Measurements from ENCODE around the gene BEST4. TPM values are rescaled to one million over a fixed set of nuclear protein-coding genes. Genes with fewer than 3 reads are reported as not detected.

The BEST4 gene
- total and polyA plus RNA-seq, 2 of the 8 experiments (the other 6 are each of a cell fraction or from before 2014, with no cell fraction given): 0.76 to 1.4 TPM

DNA sequence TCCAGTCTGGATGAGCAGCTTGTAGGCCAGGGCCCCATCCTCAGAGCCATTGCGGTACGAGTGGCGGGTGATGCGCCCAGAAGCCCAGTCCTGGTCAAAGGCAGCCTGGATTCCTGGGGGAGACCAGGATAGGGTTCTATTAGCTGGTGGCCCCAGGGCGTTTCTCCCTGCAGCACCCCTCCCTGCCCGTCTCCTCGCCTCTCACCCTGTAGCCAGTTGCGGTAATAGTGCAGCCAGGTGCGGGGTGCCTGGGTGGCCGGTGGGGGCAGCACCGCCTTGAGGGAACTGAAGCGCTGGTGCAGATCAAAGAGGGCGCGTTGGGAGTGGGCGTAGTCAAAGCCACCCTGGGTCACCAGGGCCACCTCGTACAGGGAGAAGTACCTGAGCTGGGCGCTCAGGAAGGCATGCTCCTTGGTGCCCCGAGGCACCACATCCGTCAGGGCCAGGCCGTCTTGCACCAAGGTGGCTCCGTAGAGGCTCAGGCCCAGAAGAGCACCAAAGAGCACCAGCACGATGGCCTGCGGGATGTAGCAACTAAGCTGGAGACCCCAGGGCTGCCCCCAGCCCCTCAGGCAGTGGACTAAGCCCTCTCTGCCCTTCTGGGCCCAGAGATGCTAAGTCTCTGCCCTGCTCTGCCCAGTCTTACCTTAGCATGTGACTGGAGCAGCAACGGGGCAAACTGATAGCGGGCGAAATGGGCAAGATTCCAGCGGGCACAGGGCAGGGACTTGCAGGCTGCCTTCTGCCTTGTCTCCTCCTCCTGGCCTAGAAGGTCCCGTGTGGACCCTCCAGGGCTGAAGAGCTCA lies 39.4 kb upstream of the BEST4 start:
- ChIA-PET CTCF (ENCODE audit: partially characterized antibody) (interaction anchor here (0.6 to 5.9 kb wide), 21 partner anchors 8 to 185 kb away, joined by 3 to 36 read pairs (median 5); partner anchors contain the start of genes BEST4, BTBD19, DYNLT4 and HECTD3), POLR2A (ENCODE audit: partially characterized antibody) (interaction anchor here (0.8 to 16.6 kb wide), 11 partner anchors 7 to 513 kb away, joined by 3 to 547 read pairs (median 4); partner anchors contain the start of genes BTBD19, DYNLT4, HPDL and MUTYH)
- H3K79me2 ChIP-seq (ENCODE audit: control insufficient read depth in 1 of 2, insufficient read depth in 2 of 2, low read length in 2 of 2): no peaks in the 10 kb centered on the region
- no peak overlapping the region for H3K27ac ChIP-seq (ENCODE audit: low read depth, low read length)
- H3K18ac ChIP-seq (ENCODE audit: extremely low read depth, low read length): no peak overlapping the region
- H4K91ac ChIP-seq (replicated peaks; ENCODE audit: insufficient read length, low read length): peak overlapping the region; percentile 65
- no peak overlapping the region for H2BK120ac ChIP-seq (replicated peaks; ENCODE audit: low read depth, low read length)
- H3K23me2 ChIP-seq (ENCODE audit: low read depth, low read length): no peaks in the 10 kb centered on the region
- peak overlapping the region; percentile 26; the same call in 1 of the 2 replicates for H2AK5ac ChIP-seq (ENCODE audit: low read depth, low read length)
- H4K5ac ChIP-seq (ENCODE audit: insufficient read length, low read depth, low read length): no peak overlapping the region
- no peak overlapping the region for H2AFZ ChIP-seq (ENCODE audit: low read length)
- H3K4me1 ChIP-seq (replicated peaks in 1 of 4; ENCODE audit: control insufficient read depth in 3 of 4, insufficient read depth in 4 of 4, low read length in 3 of 4): peaks cover 0 to 12% (median 4%) of the 10 kb centered on the region in 4 experiments; a peak in 6 of 7 replicates
- no peaks in the 10 kb centered on the region for H3K27me3 ChIP-seq (replicated peaks in 1 of 4; ENCODE audit: control insufficient read depth in 3 of 4, extremely low read depth in 1 of 4, insufficient read depth in 3 of 4, low read length in 3 of 4)
- WGBS, 2 experiments (ENCODE audit: extremely low coverage in 1 of 2, insufficient coverage in 1 of 2, insufficient read length in 1 of 2, insufficient replicate concordance in 2 of 2, low coverage in 1 of 2, low lambda C conversion rate in 2 of 2, missing lambda C conversion rate in 1 of 2): 88% methylated on average over 27 of the region's 28 CpGs; no CpG with 5 or more reads in 1 of the 2 experiments
- H2BK5ac ChIP-seq (ENCODE audit: low read depth, low read length): 0 out of 2 replicates have a peak overlapping the region, but pooled peaks have one; percentile 44
- peak overlapping the region; percentile 78 for H3K4ac ChIP-seq (replicated peaks; ENCODE audit: insufficient read length, low read depth, low read length)
- H3K4me3 ChIP-seq (ENCODE audit: extremely low read depth in 1 of 4, insufficient read depth in 2 of 4, low read depth in 3 of 4, low read length in 4 of 4): no peak overlapping the region
- H3K23ac ChIP-seq (ENCODE audit: insufficient read length): no peak overlapping the region
- no peak overlapping the region for H3K9ac ChIP-seq (replicated peaks in 1 of 4; ENCODE audit: extremely low read depth in 1 of 4, low read depth in 3 of 4, low read length in 3 of 4)
- H3K14ac ChIP-seq (ENCODE audit: insufficient read length): no peak overlapping the region
- no peak overlapping the region; the same call in 1 of the 2 replicates for H2BK20ac ChIP-seq (ENCODE audit: low read length)
- peak overlapping the region; percentile 68; the same call in 1 of the 2 replicates for H4K8ac ChIP-seq (ENCODE audit: extremely low read depth, insufficient read depth, low read length)
- no peak overlapping the region for H3K56ac ChIP-seq (replicated peaks; ENCODE audit: insufficient read length, low read depth, low read length)
- no peaks in the 10 kb centered on the region for H3K36me3 ChIP-seq (ENCODE audit: control insufficient read depth in 2 of 4, insufficient read depth in 4 of 4, low read length in 3 of 4)
- H3K4me2 ChIP-seq (ENCODE audit: insufficient read depth in 1 of 2, low read depth in 2 of 2, low read length in 2 of 2): no peak overlapping the region
- H2BK15ac ChIP-seq (ENCODE audit: low read length): peak overlapping the region; percentile 18; the same call in 1 of the 2 replicates
- H3K9me3 ChIP-seq (ENCODE audit: insufficient read depth in 2 of 2, low read depth in 1 of 2, low read length in 1 of 2): no peaks in the 10 kb centered on the region
- no peaks in the 10 kb centered on the region for H3K79me1 ChIP-seq (ENCODE audit: low read depth, low read length)
- no peak for FAIRE-seq
- H2BK12ac ChIP-seq (ENCODE audit: low read depth, low read length): peak overlapping the region; percentile 12; the same call in 1 of the 2 replicates
- peak in 1 of 2 experiments; percentile 71 for DNase-seq (ENCODE audit: low read depth in 1 of 2, low spot score in 2 of 2)
- no peaks in the 10 kb centered on the region for H4K20me1 ChIP-seq (replicated peaks in 1 of 2; ENCODE audit: control insufficient read depth in 1 of 2, insufficient read depth in 2 of 2, low read length in 2 of 2)
- TF ChIP-seq KDM5A (IDR thresholded peaks at IDR 0.05; ENCODE audit: low read length): no peak
- TF ChIP-seq RAD21 (IDR thresholded peaks at IDR 0.05 in 1 of 2, conservative IDR thresholded peaks at IDR 0.05 in 1 of 2; ENCODE audit: low read depth in 2 of 2, low read length in 2 of 2): peak; percentile 21 to 38; a peak in 2 of 4 replicates
- TF ChIP-seq CHD1 (IDR thresholded peaks at IDR 0.05; ENCODE audit: low read depth, low read length): no peak
- no peak for TF ChIP-seq E2F6 (IDR thresholded peaks at IDR 0.05)
- TF ChIP-seq, protein P1, sequence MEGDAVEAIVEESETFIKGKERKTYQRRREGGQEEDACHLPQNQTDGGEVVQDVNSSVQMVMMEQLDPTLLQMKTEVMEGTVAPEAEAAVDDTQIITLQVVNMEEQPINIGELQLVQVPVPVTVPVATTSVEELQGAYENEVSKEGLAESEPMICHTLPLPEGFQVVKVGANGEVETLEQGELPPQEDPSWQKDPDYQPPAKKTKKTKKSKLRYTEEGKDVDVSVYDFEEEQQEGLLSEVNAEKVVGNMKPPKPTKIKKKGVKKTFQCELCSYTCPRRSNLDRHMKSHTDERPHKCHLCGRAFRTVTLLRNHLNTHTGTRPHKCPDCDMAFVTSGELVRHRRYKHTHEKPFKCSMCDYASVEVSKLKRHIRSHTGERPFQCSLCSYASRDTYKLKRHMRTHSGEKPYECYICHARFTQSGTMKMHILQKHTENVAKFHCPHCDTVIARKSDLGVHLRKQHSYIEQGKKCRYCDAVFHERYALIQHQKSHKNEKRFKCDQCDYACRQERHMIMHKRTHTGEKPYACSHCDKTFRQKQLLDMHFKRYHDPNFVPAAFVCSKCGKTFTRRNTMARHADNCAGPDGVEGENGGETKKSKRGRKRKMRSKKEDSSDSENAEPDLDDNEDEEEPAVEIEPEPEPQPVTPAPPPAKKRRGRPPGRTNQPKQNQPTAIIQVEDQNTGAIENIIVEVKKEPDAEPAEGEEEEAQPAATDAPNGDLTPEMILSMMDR (IDR thresholded peaks at IDR 0.05; ENCODE audit: control extremely low read depth in 1 of 3, insufficient read depth in 1 of 3, low read depth in 1 of 3, low read length in 3 of 3): peak; percentile 42 to 54 (median 53)
- no peak for TF ChIP-seq RFX5 (IDR thresholded peaks at IDR 0.05; ENCODE audit: borderline replicate concordance, low read depth, low read length)
- TF ChIP-seq SP4 (IDR thresholded peaks at IDR 0.05; ENCODE audit: low read length): no peak
